Embryonic facial prominence (tissue), 1 donor: ENCODE data around the gene PARVB.
"Not testable (repeated sequence)": the region's sequence is repeated elsewhere in the genome, so short reads cannot be mapped to it uniquely, and the experiment has no call there.

Source experiments
- DNase-seq: peaks from one replicate; pipeline ENCODE4 v3.0.0-alpha.2; 2016; ENCODE audit errors: extremely low spot score

Gene PARVB

DNA sequence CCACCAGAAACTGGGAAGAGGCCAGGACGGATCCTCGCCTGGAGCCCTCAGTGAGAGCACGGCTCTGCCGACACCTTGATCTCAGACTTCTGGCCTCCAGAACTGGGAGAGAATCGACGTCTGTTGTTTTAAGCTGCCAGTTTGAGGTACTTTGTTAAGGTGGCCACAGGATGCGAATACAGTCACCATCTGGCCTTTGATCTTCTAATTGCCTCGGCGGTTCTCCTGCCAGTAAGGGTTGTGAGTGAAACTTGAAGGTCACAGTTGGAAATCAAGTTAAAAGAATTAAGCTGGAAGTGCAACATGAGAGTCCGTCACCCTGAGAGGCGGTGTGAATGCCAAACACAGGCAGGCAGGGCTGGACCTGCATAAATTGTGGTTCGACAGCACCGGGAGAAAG is 27.9 kb downstream of the PARVB start:
- DNase-seq, result no peak

DNA sequence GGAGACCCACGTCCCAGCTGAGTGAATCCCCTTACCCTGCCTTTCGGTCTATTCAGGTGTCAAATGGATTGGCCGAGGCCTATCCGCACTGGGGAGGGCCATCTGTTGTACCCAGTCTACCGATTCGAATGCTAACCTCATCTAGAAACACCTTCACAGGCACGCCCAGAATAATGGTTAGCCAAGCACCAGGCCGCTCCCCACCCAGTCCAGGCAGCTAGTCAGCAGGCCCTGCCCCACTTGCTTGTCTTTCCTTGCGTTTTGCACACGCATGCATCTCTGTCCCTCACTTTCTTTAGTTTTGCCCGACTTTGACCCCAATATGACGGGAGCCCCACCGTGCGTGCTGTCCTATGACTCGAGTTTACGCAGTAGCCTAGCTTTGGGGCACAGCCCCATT is 31.7 kb downstream of the PARVB start:
- DNase-seq, result no peak

DNA sequence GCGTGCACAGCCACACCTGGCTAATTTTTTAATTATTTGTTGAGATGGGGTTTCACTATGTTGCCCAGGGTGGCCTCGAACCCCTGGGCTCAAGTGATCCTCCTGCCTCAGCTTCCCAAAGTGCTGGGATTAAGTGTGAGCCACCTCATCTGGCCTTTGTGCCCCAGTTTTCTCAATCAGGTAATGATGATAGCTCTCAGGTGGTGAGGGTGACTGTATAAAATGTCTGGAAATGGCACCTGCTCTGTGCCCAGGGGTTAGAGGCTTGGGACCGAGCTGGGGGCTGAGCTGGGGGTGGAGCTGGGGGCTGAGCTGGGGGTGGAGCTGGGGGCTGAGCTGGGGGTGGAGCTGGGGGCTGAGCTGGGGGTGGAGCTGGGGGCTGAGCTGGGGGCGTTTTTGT is 32.5 kb downstream of the PARVB start:
- not testable (repeated sequence) for DNase-seq

DNA sequence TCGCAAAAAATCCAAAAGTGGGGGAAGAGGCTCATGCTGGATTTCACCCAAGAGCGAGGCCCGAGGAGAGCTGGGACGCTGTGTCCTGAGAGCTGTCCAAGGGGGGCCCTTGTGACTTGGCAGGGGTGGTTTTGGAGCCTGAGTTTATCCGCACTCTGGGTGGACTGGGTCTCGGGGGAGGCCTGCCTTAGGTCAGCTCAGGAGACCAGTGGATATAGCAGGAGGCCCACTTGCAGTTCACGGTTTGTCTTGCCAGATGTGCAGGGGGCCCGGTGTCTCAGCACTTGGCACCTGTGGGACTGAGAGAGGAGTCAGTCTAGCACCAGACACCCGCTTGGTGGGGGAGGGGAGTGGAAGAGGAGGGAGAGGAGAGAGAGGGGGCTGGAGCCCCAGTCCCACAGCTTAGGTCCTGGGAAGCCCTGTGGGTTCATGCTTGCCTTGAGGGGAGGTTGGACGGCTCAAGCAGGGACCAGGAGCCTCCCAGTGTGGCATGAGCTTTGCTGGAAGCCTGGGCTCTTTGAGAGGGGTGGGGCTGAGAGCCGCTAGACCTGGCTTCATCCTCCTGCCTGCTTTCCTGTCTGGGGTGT is 33.4 kb downstream of the PARVB start:
- no peak for DNase-seq

DNA sequence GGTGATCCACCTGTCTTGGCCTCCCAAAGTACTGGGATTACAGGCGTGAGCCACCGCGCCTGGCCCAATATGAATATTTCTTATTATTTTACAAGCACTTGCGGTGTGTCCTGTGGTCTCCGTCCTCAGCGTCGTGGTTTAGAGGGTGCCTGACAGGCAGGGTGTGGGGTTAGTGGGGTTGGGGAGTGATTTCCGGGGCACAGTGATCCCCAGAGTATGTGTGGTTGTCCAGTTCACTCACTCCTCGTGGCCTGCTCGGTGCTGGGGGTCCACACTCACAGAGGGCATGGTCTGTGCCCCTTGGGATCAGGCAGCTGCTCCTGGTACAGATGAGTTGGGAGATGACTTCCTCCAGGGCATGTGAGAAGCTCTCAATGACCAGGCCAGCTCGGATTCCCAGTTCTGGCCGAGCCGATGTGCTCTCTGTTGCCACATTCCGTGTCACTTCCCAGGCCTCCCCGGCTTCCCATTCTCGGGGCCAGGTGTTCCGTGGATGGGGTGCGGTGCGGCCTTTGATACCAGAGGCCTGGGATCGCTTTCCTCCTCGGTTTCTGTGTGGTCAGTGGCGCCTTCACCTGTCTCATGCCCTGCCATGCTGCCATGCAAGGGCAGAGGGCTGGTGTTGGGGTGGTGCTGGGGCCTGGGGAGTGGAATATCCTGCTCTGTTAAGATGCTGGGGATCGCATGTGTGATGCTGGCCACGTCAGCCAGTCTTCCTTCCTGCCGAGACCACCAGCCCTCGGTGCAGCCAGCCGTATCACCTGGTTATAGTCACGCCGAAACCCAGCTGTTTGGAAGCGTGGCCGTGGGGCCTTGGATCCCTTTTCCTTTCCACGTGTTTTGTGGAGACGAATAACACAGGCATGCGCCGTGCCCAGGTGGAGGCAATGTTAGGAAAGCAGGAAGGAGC is 39.6 kb downstream of the PARVB start:
- DNase-seq, result no peak

DNA sequence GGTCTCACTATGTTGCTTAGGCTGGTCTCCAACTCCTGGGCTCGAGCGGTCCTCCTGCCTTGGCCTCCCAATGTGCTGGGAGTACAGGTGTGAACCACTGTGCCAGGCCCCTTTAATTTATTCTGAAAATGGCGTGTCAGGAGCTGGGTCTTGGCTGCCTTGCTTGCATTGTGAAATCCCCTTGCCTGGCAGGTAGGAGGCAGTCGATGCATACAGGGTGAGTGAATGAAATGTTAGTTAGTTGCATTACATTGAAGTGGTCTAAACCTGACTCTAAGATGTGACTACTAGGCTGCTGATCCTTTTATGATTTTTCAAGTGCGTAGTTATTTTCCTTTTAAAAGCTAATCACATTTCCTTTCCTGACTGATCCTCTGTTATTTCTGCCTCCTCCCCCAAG is 42.9 kb downstream of the PARVB start:
- no peak for DNase-seq

DNA sequence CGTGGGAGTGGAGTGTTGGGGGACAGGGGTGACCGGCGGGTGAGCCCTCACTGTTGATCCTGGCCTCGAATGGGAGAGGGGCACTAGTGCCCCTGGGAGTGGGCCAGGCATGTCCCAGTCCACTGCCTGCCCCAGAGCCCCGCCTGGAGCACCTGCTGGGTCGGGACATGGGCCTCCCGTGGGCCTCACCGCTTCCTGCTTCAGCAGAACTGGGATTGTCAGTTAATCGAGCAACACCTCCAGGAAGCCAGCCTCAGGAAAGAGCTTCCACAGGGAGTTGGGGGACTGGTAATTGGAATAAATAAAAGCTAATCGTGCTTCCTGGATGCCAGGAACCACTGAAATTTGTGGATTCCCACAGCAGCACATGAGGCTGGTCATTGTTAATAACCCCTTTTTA is 43.8 kb downstream of the PARVB start:
- no peak for DNase-seq

DNA sequence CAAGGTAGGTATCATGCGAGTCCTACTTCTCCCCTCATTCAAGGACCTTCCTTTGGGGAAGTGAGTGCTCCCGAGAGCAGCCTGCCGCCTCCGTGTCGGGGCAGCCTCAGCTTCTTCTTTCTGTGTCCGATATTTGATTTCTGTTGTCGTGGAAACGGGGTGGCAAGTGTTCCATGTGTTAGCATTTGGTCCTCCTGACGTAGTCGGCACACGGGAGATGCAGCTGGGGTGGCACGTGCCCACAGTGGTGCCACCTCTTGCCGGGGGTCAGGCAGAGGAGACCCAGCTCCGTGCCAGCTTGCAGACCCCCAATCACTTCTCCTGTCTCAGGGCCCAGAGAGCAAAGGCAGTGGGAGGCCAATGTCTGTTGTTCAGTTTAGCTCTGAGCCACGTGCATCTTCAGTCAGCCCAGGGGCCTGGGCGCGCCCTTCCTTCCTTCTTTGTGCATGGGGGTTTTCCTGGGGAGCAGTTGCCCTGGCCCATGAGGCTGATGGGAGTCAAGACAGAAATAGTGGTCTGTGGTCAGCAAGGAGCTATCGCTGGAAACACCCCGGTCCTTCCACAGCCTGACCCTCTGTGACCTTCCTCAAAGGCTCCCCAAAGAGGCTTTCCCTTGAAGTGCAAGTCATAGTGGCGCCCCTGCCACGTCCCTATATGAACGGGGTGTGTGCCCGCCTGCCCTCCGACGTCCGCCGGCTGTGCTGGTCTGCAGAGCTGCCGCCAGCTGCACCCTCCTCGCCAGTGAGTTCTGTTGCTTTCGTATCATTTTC is 44.5 kb downstream of the PARVB start:
- no peak for DNase-seq

DNA sequence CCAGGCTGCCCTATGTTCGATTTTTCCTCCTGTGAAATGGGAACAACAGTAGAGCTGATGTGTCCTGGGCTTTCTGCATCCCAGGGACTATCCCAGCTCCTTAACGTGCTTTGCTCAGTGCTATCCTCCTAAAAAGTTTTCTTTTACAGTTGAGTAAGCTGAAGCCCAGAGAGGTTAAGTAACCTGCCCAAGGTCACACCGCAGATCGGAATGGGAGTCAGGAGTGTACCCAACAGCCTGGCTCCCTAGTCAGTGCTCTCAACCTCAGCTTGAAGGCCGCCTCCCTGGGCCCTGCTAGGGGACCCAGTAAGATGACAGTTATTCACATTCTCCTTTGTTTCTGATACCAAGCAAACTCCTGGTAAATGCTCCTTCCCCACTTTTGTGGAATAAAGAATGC is 45.9 kb downstream of the PARVB start:
- no peak for DNase-seq

DNA sequence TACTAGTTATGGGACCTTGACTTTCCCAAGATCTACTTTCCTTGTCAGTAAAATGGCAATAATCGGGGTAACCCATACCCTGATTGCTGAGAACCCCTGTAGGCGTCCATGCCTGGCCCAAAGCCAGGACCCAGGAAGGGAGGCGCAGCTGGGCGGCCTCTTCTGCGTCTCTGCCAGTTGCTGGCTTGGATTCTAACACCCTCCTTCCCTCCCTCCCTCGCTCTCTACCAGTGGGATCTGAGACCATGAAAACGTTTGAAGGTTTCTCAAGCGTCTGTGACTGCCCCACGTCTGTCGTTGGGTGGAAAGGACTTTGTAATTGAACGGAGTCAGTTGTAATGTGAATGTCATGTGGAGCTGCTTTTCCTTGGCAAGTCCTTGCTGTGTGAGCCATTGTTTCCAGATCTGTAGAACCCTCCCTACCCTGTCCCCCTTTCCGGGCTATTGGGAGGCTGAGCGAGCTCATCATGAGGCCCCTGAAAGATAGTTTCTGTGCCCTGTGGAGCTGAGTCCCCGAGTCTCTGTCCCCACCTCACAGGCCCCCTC is 47.8 kb downstream of the PARVB start:
- no peak for DNase-seq

DNA sequence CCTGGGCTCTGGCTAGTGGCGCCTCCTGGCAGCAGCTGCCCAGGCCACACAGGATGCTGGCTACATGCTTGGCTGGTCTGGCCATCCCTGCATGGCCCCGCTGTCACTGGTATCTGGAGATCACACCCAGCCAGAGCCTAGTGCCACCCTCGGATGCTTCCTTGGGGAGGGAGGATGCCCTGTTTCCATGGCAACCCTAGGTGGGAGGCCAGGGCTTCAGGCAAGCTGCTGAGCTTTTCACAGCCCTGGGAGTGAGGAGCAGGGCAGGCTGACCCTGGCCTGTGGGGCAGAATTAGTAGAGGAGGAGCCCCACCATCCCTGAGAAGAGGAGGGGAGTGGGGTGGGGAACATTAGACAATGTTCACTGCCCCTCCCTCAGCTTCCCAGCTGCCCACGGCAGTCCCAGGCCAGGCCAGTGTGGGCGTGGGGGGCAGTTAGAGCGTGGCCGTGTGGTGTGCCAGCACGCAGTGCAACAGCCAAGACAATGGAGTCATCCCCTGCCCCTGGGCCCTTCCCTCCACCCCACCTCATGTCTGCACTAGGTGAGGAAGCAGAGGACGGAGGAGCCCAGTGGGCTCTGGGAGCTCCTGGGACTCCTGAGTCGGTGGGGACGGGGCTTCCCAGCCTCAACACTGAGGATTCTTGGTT is 50.4 kb downstream of the PARVB start:
- DNase-seq, result no peak

DNA sequence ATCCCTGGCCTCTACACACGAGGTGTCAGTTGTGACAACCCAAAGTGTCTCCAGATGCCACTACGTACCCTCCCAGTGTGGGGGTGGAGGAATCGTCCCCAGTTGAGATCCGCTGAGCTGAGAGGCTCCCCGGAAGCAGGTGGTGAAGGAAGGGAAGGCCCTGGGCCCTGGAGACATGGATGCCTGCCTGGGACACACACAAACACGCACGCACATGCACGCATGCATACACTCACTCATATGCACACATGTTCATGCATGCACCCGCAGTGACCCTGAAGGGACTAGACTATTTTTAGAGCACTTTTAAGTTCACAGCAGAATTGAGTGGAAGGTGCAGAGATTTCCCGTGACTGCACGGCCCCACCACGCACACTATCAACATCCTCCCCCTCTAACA is 50.9 kb downstream of the PARVB start:
- no peak for DNase-seq

DNA sequence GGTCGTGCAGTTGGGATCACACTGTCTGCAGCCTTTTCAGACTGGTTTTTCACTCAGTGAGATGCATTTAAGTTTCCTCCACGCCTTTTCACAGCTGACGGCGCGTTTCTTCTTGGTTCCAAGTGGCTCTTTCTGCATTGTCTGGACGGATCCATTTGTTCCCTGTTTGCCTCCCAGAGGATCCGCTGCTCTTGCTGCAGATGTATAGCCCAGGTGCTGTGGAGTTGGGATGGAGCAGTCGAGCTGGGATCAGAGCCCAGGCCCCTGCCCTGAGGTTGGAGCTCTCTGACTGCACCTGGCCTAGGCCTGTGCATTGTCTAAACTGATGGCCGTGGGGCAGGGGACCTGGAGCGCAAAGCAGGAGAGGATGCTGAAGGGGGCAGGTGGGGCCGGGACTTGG is 51.6 kb downstream of the PARVB start:
- no peak for DNase-seq

DNA sequence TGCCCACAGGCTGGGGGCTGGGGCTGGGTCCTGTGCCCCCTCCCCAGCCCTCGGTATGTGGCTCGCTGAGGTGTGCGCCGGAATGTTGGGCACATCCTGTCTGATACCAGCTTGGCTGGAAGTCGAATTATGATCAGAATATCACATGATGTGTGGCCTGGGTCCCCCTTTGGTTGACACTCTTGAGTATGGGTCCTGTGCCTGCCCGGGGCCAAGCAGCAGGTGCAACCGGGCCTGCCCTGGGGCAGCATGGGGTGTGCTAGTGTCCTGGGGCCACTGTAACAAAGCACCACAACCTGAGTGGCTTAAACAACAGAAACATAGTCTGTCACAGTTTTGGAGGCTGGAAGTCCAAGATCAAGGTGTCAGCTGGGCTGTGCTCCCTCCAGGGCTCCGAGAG is 52.7 kb downstream of the PARVB start:
- DNase-seq, result no peak

DNA sequence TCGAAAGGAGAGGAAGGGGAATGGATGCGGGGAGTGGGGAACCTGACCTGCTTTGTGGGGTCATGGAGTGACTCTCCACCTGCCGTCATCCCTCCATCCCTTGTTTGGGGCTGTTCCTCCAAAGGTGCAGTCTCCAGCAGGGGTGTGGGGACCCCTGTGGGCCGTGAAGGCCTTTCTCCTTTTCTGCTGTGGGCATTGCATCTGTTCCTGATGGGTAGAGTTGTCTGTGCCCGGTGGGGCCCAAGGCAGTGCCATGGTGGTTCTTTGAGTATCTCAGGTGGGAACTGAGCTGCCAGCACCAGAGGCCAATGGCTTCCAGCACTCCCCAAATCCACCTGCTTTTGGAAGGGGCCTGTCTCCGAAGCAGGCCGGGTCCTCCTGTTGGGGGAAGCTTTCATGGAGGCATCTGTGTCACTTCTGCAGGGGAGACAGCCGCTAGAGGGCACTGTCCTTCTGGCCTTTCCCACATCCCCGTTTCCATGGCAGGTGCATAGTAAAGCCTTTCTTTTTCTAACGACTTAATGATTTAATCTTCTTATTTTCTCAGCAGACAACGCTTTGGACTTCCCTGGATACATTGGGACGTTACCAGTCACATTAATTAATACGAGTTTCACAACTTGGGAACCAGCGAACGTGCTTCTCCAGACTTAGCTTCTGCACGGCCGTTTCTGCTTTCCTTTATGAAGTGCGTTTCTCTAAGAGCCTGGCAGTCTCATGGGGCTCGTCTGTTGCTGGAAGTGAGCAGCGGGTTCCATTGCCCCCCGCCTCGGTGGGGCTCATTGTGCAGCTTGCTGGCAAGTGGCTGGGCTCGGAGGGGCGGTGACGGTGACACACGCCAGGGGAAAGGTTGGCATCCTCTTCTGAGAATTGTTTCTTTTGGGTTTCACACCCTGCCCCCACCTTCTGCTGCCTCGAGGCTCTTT is 57.1 kb downstream of the PARVB start:
- peak; percentile 64 for DNase-seq

DNA sequence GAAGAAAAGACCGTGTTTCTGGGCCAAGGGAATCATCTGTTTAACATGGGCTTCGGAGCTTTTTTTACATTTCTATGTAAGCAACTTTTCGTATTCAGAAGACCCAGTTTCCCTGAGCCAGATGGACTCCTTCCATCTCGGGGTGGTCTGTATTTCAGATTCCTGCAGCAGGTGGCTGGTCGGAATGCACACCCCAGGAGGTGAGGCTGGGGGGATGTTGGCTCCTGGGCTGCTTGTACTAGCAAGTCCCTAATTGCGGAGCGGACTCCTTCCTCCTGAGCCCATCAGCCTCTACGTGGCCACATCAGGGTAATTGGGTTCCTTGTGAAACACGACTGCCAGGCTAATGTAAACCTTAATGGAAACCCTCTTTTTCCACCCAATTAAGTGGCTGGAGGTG is 58.7 kb downstream of the PARVB start:
- no peak for DNase-seq

DNA sequence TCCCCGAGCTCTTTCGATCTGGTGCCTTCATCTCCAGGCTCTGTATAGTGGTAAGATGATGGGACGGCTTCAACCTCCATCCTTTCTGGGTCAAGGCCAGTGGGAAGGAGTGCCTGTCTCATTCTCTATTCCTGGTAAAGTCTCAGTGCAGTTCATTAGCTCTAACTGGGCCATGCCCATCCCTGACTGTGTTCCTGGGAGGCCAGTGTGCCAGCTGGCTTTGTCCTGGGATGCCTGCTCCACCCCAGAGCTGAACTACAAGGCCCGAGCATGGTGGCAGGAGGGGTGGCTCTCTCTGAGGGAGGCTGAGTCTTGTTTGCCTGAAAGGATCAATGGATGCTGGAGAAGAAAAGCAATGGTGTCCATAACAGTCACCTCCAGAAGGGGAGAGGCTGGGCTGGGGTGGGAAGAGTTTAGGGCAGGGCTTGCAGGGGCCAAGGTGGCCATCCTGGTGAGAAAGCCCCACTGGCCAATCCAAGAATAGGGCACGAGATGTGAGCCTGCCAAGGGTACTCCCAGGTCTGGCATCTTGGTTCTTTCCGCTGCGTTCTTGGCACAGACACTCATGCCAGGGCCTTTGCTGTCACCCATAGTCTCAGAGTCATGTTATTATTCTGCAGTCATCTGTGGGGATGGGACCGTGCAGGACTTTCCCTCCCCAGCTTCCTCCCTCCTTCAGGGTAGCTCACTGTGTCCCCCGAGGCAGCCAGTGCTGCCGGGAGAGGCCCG is 60.1 kb downstream of the PARVB start:
- DNase-seq, result no peak

DNA sequence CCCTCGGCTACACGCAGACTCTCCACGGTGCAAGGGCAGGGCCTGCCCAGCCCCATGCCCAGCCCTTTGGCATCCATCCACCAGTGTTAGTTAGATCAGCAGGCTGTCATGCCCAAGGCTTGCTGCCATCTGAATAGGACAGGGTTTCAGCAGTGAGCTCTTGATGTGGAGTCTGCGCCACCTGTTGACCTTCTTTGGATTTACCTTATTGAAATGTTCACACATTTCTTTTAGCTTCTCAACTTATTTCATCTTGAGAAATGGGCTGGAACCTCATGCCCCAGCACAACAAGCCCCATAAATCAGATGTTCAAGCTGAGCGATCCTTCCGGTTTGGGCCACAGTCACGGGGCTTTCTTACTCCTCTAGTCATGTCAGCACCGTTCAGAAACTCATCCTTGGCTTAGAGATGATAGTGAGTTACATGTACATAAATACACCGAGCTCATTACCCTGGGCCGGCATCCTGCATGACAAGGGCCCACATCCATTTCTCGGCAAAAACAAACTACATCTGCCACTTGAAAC is 61.7 kb downstream of the PARVB start:
- DNase-seq, result no peak

DNA sequence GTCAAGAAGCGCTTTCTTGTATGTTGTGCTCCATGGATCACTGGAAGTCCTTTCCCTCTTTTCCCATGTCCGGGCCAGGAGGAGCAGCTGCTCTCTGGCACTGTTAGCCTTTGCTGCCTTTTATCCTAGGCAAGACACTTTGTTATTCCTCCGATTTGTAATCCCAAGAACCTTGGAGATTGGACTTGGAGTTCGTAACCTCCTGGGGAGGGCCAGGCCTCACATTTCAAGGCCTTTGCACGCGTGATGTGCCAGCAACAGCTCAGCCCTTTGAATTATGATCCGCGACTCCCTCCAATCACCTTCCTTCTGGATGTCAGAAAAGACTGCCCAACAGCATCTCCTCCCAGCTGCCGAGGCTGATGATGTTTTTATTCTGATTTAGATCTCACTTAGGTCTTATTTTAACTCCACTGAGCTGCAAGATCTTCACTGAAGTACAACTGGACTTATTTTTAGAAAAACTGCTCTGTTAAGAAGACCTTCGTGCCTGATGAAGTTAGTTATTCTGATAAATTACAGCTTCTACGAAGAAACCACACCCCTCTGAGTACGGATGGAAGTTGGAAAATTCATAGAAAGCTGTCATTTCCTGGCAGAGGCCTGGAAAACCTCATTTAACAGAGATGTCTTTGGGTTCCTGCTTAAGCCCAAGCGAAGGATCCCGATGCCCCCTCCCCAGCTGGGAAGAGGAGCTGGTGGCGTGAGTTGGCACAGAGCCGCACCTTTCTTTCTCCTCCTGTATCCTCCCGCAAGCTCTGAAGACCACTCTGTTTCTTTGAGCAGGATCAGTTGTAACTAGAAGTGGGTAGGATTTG is 62.4 kb downstream of the PARVB start:
- DNase-seq, result no peak
